ENCODE results near the gene SORBS2. TPM values are rescaled to one million over a fixed set of nuclear protein-coding genes. Genes with fewer than 3 reads are reported as not detected.

Gene SORBS2
- total and polyA plus RNA-seq, 4 donors, result 49.1 to 83.5 (median 66.4) TPM

- DNase-seq (ENCODE audit: low read depth in 4 of 6, low spot score in 6 of 6), result no peak
- WGBS (ENCODE audit: insufficient coverage), result 73% methylated on average over 5 of the region's 7 CpGs
- no peaks in the 10 kb centered on the region for H3K36me3 ChIP-seq (ENCODE audit: control insufficient read depth, insufficient read depth, low read length)
- H3K9me3 ChIP-seq (ENCODE audit: control insufficient read depth, insufficient read depth, low read length), result no peaks in the 10 kb centered on the region
- H3K4me1 ChIP-seq (ENCODE audit: control insufficient read depth, insufficient read depth, low read length), result peaks cover 2% of the 10 kb centered on the region
- H3K27ac ChIP-seq (ENCODE audit: low read depth, low read length), result no peak overlapping the region
- no peak overlapping the region for H3K4me3 ChIP-seq (ENCODE audit: low read depth, low read length)
- H3K27me3 ChIP-seq (ENCODE audit: control insufficient read depth, insufficient read depth, low read length), result no peaks in the 10 kb centered on the region
Observed at GRCh38 chr4:185771711-185772390, 40.1 kb downstream of the SORBS2 start.

- H3K36me3 ChIP-seq (ENCODE audit: control insufficient read depth, insufficient read depth, low read length), result no peaks in the 10 kb centered on the region
- no peaks in the 10 kb centered on the region for H3K27me3 ChIP-seq (ENCODE audit: control insufficient read depth, insufficient read depth, low read length)
- no peak overlapping the region for H3K27ac ChIP-seq (ENCODE audit: low read depth, low read length)
- WGBS (ENCODE audit: insufficient coverage), result 100% methylated on average over 3 of the region's 4 CpGs
- no peak overlapping the region for H3K4me3 ChIP-seq (ENCODE audit: low read depth, low read length)
- no peak for DNase-seq (ENCODE audit: low read depth in 4 of 6, low spot score in 6 of 6)
- H3K4me1 ChIP-seq (ENCODE audit: control insufficient read depth, insufficient read depth, low read length), result no peaks in the 10 kb centered on the region
- H3K9me3 ChIP-seq (ENCODE audit: control insufficient read depth, insufficient read depth, low read length), result no peaks in the 10 kb centered on the region
Observed at GRCh38 chr4:185767528-185767927, 44.5 kb downstream of the SORBS2 start.

DNA sequence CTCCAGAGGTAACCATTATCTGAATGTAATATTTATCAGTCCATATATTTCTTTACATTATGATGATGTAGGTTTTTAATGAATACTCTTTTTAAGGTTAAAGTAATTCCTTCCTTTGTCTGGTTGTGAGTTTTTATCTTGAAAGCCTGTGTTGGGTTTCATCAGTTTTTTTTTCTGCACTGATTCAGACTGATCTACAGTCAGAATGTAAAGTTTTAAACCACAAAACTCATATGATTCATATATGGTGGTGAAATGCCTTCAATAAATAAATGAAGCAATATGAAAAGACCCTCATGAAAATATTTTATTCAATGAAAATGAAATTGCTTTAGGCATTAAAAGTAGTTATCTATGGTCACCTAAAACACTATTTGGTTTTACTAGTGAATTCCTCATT lies 47.1 kb downstream of the SORBS2 start:
- DNase-seq (ENCODE audit: low read depth in 4 of 6, low spot score in 6 of 6), result no peak

GRCh38 chr4:185761352-185762235 lies 50.4 kb downstream of the SORBS2 start:
- no peak overlapping the region for H3K27ac ChIP-seq (ENCODE audit: low read depth, low read length)
- WGBS (ENCODE audit: insufficient coverage), result 91% methylated on average over 7 of the region's 9 CpGs

More for the DNA sequence above, 47.1 kb downstream of the SORBS2 start:
- Histone ChIP-seq H3K27me3 (ENCODE audit: control insufficient read depth, insufficient read depth, low read length) (no peaks in the 10 kb centered on the region), H3K27ac (ENCODE audit: low read depth, low read length) (no peak overlapping the region), H3K36me3 (ENCODE audit: control insufficient read depth, insufficient read depth, low read length) (no peaks in the 10 kb centered on the region), H3K4me1 (ENCODE audit: control insufficient read depth, insufficient read depth, low read length) (no peaks in the 10 kb centered on the region), H3K9me3 (ENCODE audit: control insufficient read depth, insufficient read depth, low read length) (no peaks in the 10 kb centered on the region), H3K4me3 (ENCODE audit: low read depth, low read length) (no peak overlapping the region)

GRCh38 chr4:185758807-185759206 lies 53.2 kb downstream of the SORBS2 start:
- H3K9me3 ChIP-seq (ENCODE audit: control insufficient read depth, insufficient read depth, low read length), result no peaks in the 10 kb centered on the region
- no peak overlapping the region for H3K27ac ChIP-seq (ENCODE audit: low read depth, low read length)
- DNase-seq (ENCODE audit: low read depth in 4 of 6, low spot score in 6 of 6), result no peak
- no peaks in the 10 kb centered on the region for H3K36me3 ChIP-seq (ENCODE audit: control insufficient read depth, insufficient read depth, low read length)
- no peak overlapping the region for H3K4me3 ChIP-seq (ENCODE audit: low read depth, low read length)
- 85% methylated on average over 2 of the region's 2 CpGs for WGBS (ENCODE audit: insufficient coverage)
- no peaks in the 10 kb centered on the region for H3K27me3 ChIP-seq (ENCODE audit: control insufficient read depth, insufficient read depth, low read length)
- no peaks in the 10 kb centered on the region for H3K4me1 ChIP-seq (ENCODE audit: control insufficient read depth, insufficient read depth, low read length)

More at GRCh38 chr4:185761352-185762235, 50.4 kb downstream of the SORBS2 start:
- Histone ChIP-seq H3K27me3 (ENCODE audit: control insufficient read depth, insufficient read depth, low read length) (no peaks in the 10 kb centered on the region), H3K4me1 (ENCODE audit: control insufficient read depth, insufficient read depth, low read length) (no peaks in the 10 kb centered on the region), H3K4me3 (ENCODE audit: low read depth, low read length) (no peak overlapping the region), H3K9me3 (ENCODE audit: control insufficient read depth, insufficient read depth, low read length) (no peaks in the 10 kb centered on the region), H3K36me3 (ENCODE audit: control insufficient read depth, insufficient read depth, low read length) (no peaks in the 10 kb centered on the region)
- DNase-seq (ENCODE audit: low read depth in 4 of 6, low spot score in 6 of 6), result no peak

- H3K36me3 ChIP-seq (ENCODE audit: control insufficient read depth, insufficient read depth, low read length), result no peaks in the 10 kb centered on the region
- no peak for DNase-seq (ENCODE audit: low read depth in 4 of 6, low spot score in 6 of 6)
- H3K4me1 ChIP-seq (ENCODE audit: control insufficient read depth, insufficient read depth, low read length), result no peaks in the 10 kb centered on the region
- H3K9me3 ChIP-seq (ENCODE audit: control insufficient read depth, insufficient read depth, low read length), result no peaks in the 10 kb centered on the region
- H3K27me3 ChIP-seq (ENCODE audit: control insufficient read depth, insufficient read depth, low read length), result no peaks in the 10 kb centered on the region
- no peak overlapping the region for H3K27ac ChIP-seq (ENCODE audit: low read depth, low read length)
- no peak overlapping the region for H3K4me3 ChIP-seq (ENCODE audit: low read depth, low read length)
Observed at GRCh38 chr4:185755451-185755850, 56.5 kb downstream of the SORBS2 start.

- H3K27me3 ChIP-seq (ENCODE audit: control insufficient read depth, insufficient read depth, low read length), result no peaks in the 10 kb centered on the region
- 68% methylated on average over 2 of the region's 3 CpGs for WGBS (ENCODE audit: insufficient coverage)
- no peak for DNase-seq (ENCODE audit: low read depth in 4 of 6, low spot score in 6 of 6)
- no peak overlapping the region for H3K27ac ChIP-seq (ENCODE audit: low read depth, low read length)
- no peak overlapping the region for H3K4me3 ChIP-seq (ENCODE audit: low read depth, low read length)
- no peaks in the 10 kb centered on the region for H3K36me3 ChIP-seq (ENCODE audit: control insufficient read depth, insufficient read depth, low read length)
- H3K9me3 ChIP-seq (ENCODE audit: control insufficient read depth, insufficient read depth, low read length), result no peaks in the 10 kb centered on the region
- no peaks in the 10 kb centered on the region for H3K4me1 ChIP-seq (ENCODE audit: control insufficient read depth, insufficient read depth, low read length)
Observed at GRCh38 chr4:185754961-185755360, 57.0 kb downstream of the SORBS2 start.

- no peak overlapping the region for H3K4me3 ChIP-seq (ENCODE audit: low read depth, low read length)
- WGBS (ENCODE audit: insufficient coverage), result no CpG with 5 or more reads among the region's 5 CpGs
- H3K27me3 ChIP-seq (ENCODE audit: control insufficient read depth, insufficient read depth, low read length), result no peaks in the 10 kb centered on the region
- peaks cover 3% of the 10 kb centered on the region for H3K4me1 ChIP-seq (ENCODE audit: control insufficient read depth, insufficient read depth, low read length)
- no peaks in the 10 kb centered on the region for H3K9me3 ChIP-seq (ENCODE audit: control insufficient read depth, insufficient read depth, low read length)
- H3K36me3 ChIP-seq (ENCODE audit: control insufficient read depth, insufficient read depth, low read length), result no peaks in the 10 kb centered on the region
- no peak overlapping the region for H3K27ac ChIP-seq (ENCODE audit: low read depth, low read length)
- DNase-seq (ENCODE audit: low read depth in 4 of 6, low spot score in 6 of 6), result no peak
Observed at GRCh38 chr4:185752872-185753271, 59.1 kb downstream of the SORBS2 start.

- no peaks in the 10 kb centered on the region for H3K27me3 ChIP-seq (ENCODE audit: control insufficient read depth, insufficient read depth, low read length)
- no peak for DNase-seq (ENCODE audit: low read depth in 4 of 6, low spot score in 6 of 6)
- no peak overlapping the region for H3K4me3 ChIP-seq (ENCODE audit: low read depth, low read length)
- H3K27ac ChIP-seq (ENCODE audit: low read depth, low read length), result no peak overlapping the region
- no peaks in the 10 kb centered on the region for H3K36me3 ChIP-seq (ENCODE audit: control insufficient read depth, insufficient read depth, low read length)
- no peaks in the 10 kb centered on the region for H3K9me3 ChIP-seq (ENCODE audit: control insufficient read depth, insufficient read depth, low read length)
- H3K4me1 ChIP-seq (ENCODE audit: control insufficient read depth, insufficient read depth, low read length), result peaks cover 6% of the 10 kb centered on the region
- WGBS (ENCODE audit: insufficient coverage), result 51% methylated on average over 4 of the region's 5 CpGs
Observed at GRCh38 chr4:185749858-185750257, 62.1 kb downstream of the SORBS2 start.

Data from spinal cord (tissue), 10 donors.